GM12891 (cell line): ENCODE measurements around the gene RHBDD3.

Source experiments
- PAX5 ChIP-seq: IDR thresholded peaks from 2 replicates; pipeline ENCODE4 v1.6.1; 2011; ENCODE audit warnings: low read length, moderate library complexity, mild to moderate bottlenecking; ENCODE audit not compliant: insufficient read depth, severe bottlenecking
- POLR2A ChIP-seq: IDR thresholded peaks from 2 replicates; pipeline ENCODE4 v1.6.1; 2011; ENCODE audit warnings: low read depth, low read length, control low read depth
- POLR2AphosphoS5 ChIP-seq: IDR thresholded peaks from 2 replicates; pipeline ENCODE4 v1.6.1; 2011; ENCODE audit warnings: low read depth, low read length, control low read depth
- POU2F2 ChIP-seq: IDR thresholded peaks from 2 replicates; pipeline ENCODE4 v1.6.1; 2011; ENCODE audit warnings: low read depth, mild to moderate bottlenecking, control low read depth, low read length, moderate library complexity
- SPI1 ChIP-seq: IDR thresholded peaks from 2 replicates; pipeline ENCODE4 v1.6.1; 2011; ENCODE audit warnings: low read depth, low read length, control low read depth
- TAF1 ChIP-seq: IDR thresholded peaks from 2 replicates; pipeline ENCODE4 v1.6.1; 2011; ENCODE audit warnings: low read depth, low read length, control low read depth

GRCh38 chr22:29265305-29265704 lies 2.5 kb downstream of the RHBDD3 start:
- TF ChIP-seq SPI1 (no peak), TAF1 (no peak), POLR2AphosphoS5 (no peak), POLR2A (no peak), POU2F2 (no peak), PAX5 (no peak)
